H1 (cell line): ENCODE data around the gene SLMAP.

Source experiments
- POLR2A ChIP-seq, 2 experiments: IDR thresholded peaks; 1 replicate in 1 of 2; 2 replicates in 1 of 2; pipeline ENCODE4 v1.6.1; 2011; ENCODE audit warnings: low read depth in 2 of 2, low read length in 2 of 2, mild to moderate bottlenecking in 2 of 2; ENCODE audit errors: control extremely low read depth in 1 of 2
- TF ChIP-seq, protein P1 (sequence below): IDR thresholded peaks from 2 replicates; pipeline ENCODE4 v1.6.1; 2011; ENCODE audit warnings: low read depth, mild to moderate bottlenecking, low read length; ENCODE audit not compliant: insufficient read depth
- TF ChIP-seq, protein P2 (sequence below), 3 experiments: IDR thresholded peaks; 1 replicate in 2 of 3; 2 replicates in 1 of 3; pipeline versions ENCODE4 v1.5.1 to v1.6.1; 2011; ENCODE audit warnings: low read length in 3 of 3, mild to moderate bottlenecking in 3 of 3, inconsistent platforms in 2 of 3, low read depth in 1 of 3, moderate library complexity in 1 of 3; ENCODE audit not compliant: insufficient read depth in 1 of 3; ENCODE audit errors: control extremely low read depth in 1 of 3

DNA sequence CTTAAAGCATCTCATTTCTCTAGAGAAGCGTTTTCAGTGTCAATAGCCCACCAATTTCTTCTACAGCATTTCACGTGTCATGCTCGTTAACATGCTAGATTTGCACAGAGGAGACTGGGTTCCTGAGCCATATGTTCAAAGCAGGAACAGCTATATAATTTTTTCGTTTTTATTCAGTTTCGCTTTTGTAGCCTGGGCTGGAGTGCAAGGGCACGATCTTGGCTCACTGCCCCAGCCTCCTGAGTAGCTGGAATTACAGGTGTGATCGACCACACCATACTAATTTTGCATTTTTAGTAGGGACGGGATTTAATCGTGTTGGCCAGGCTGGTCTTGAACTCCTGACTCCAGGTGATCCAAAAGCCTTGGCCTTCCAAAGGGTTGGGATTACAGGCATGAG lies 6.6 kb upstream of the SLMAP start:
- TF ChIP-seq, protein P1, sequence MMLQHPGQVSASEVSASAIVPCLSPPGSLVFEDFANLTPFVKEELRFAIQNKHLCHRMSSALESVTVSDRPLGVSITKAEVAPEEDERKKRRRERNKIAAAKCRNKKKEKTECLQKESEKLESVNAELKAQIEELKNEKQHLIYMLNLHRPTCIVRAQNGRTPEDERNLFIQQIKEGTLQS, result no peak
- TF ChIP-seq, protein P2, sequence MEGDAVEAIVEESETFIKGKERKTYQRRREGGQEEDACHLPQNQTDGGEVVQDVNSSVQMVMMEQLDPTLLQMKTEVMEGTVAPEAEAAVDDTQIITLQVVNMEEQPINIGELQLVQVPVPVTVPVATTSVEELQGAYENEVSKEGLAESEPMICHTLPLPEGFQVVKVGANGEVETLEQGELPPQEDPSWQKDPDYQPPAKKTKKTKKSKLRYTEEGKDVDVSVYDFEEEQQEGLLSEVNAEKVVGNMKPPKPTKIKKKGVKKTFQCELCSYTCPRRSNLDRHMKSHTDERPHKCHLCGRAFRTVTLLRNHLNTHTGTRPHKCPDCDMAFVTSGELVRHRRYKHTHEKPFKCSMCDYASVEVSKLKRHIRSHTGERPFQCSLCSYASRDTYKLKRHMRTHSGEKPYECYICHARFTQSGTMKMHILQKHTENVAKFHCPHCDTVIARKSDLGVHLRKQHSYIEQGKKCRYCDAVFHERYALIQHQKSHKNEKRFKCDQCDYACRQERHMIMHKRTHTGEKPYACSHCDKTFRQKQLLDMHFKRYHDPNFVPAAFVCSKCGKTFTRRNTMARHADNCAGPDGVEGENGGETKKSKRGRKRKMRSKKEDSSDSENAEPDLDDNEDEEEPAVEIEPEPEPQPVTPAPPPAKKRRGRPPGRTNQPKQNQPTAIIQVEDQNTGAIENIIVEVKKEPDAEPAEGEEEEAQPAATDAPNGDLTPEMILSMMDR (IDR thresholded peaks at IDR 0.05; ENCODE audit: control extremely low read depth in 1 of 3, insufficient read depth in 1 of 3, low read depth in 1 of 3, low read length in 3 of 3), result no peak
- TF ChIP-seq POLR2A (IDR thresholded peaks at IDR 0.05; ENCODE audit: control extremely low read depth in 1 of 2, low read depth in 2 of 2, low read length in 2 of 2), result no peak
